GM21529 (cell line): ENCODE data around the gene PASK.
"Not testable (repeated sequence)": the region's sequence is repeated elsewhere in the genome, so short reads cannot be mapped to it uniquely, and the experiment has no call there.

Experiments
- ATAC-seq: cut with Tn5 transposase; IDR thresholded peaks from one replicate; pipeline ENCODE4 v1.9.1; 2021; ENCODE audit not compliant: unreplicated experiment

The PASK gene

DNA sequence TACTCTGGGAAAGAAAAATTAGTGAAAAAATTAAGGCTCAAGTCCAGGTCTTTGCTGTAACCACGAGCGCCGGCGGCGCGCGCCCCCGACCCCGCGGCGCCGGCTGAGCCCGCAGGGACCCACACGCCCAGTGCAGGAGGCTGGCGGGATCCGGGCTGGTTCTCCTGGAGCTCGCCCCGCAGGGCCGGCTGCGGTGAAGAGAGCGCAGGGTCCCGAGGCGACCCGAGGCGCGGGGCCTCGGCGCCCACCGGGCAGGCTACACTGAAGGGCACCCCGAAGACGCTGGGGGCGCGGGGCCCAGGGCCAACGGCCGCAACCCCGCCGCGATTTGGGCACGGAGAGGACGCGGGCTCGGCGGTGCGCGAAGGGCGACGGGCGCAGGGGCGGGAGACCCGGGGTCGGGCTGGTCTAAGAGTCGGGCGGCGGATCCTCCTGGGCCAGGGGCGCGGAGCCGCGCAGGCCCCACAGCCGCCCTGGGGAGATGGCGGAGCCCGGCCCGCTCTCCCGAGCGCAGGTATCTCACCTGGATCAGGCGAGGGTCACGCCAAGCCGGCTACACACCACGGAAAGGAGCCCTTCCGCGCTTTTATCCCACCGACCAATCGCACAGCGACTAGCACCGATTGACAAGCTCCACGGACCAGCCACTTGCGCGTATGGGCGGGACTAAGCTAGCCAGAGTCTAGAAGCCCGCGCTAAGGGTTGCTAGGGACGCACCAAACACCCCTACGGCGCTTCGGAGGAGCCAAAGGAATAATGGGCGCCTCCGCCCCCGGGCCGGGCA lies at the start of gene PASK:
Gene PASK (minus strand): TSS at position 582 of the 784 bp plus-strand sequence. CDS start 6,440 bp downstream, outside the sequence.
- ATAC-seq = peak; percentile 77

GRCh38 chr2:241198381-241199279 lies 49.4 kb upstream of the PASK start:
- ATAC-seq = no peak

GRCh38 chr2:241197947-241198346 lies 48.7 kb upstream of the PASK start:
- no peak for ATAC-seq

DNA sequence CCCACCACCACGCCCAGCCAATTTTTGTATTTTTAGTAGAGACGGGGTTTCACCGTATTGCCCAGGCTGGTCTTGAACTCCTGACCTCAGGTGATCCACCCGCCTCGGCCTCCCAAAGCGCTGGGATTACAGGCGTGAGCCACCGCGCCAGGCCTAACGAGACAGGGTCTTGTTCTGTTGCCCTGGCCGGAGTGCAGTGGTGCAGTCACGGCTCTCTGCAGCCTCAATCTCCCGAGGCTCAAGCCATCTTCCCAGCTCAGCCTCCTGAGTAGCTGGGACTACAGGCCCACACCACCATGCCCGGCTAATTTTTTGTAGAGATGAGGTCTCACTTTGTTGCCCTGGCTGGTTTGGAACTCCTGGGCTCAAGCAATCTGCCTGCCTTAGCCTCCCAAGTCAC lies 48.0 kb upstream of the PASK start:
- not testable (repeated sequence) for ATAC-seq

DNA sequence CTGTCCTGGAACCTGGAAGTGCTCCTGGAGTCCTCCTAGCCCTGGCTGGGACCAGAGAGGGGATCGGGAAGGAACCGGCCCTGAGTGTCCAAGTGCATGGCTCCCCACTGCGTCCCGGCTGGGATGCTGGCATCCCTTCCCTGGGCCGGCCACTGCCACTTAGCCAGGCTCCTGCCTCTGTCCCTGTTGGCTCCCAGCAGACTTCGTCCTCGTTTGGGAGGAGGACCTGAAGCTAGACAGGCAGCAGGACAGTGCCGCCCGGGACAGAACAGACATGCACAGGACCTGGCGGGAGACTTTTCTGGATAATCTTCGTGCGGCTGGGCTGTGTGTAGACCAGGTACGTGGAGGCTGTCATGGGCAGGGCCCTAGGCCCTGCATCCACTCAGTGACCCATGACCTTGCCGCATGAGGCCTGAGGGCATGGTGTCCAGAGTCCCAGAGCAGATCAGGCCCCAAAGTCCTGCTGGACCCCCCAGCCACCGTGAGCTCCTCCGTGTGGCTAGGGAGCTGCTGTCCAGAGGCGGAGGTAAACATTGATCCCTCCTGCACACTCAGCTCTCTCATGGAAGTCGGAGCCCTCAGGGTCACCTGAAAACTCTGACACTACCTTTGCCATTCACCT lies 46.3 kb upstream of the PASK start:
- ATAC-seq = no peak

- ATAC-seq = no peak
These were observed 45.5 kb upstream of the PASK start for GRCh38 chr2:241194811-241195210.

GRCh38 chr2:241193271-241193670 lies 44.0 kb upstream of the PASK start:
- ATAC-seq = no peak

- ATAC-seq = no peak
These were observed 41.8 kb upstream of the PASK start for GRCh38 chr2:241191081-241191480.

DNA sequence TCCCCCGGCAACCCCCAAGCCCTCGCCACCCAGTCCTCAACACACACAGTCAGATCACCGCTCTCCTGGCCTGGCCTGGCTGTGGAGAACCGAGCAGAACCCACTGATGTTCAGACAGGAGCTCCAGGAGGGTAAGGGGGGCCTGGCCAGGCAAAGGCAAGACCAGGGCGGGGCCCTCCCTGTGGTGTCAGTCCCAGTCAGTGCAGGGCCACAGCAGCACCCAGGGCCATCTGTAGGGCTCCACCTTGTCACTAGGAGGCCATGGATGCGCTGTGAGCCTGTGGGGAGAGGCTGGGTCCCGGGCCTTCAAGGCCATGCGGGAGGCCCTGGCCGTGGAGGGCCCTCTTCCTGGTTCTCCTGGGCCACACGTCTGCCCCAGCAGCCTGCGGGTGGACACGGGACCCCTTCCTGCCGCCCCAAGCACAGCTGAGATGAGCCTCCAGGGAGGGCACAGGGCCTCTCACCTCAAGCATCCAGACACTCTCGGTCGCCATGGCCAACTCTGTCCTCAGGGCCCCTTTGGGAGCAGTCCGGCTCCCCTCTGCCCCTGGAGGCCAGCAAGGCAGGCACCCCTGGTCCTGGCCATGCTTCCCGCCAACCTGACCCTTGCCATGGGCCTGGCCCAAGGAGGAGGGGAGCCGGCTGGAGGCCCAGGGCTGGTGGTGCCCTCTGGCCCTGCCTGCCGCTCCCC lies 41.2 kb upstream of the PASK start:
- ATAC-seq = no peak

DNA sequence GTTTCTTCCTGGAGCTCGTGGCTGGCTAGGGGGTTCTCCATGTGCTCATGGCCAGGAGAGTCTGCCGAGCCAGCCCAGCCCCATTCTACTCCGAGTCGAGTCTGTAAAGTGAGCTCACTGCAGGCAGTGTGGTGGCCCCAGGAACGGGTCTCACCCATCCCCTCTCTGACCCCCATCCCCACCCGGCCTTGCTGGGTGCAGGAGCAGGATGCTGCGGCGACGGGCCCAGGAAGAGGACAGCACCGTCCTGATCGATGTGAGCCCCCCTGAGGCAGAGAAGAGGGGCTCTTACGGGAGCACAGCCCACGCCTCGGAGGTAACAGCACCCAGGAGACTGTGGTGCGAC lies 40.6 kb upstream of the PASK start:
- ATAC-seq = no peak

- ATAC-seq = no peak
These were observed 40.0 kb upstream of the PASK start for GRCh38 chr2:241189093-241189855.

DNA sequence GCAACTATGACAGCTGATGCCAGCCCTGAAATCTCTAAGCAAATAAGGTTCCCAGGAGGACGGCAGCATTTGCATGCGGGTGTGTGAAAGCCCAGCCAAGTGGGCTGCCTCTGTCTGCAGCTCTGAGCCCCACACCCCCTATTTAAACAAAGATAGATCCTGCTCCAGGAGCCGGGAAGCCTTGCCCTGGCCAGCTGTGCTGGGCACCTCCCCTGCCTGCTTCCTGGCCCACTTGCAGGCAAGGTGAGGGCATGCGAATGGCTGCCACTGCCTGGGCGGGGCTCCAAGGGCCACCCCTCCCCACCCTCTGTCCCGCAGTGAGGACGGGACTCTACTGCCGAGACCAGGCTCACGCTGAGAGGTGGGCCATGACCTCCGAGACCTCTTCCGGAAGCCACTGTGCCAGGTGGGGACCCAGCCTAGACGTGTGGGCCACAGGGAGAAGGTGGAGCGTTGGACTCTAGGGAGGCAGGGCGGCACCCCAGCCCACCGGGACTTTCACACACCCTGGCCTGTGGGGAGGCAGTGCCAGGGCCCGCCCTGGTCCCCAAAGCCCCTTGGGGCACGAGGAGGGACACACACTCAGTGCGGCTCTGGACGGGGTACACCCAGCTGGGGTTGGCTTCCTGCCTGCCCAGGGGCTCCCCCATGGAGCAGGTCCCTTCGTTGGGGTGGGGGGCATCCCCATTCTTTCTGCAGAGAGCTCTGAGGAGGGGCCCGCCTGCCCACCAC lies 39.3 kb upstream of the PASK start, which contains the start of gene ANO7:
Gene ANO7 (plus strand): TSS at position 317 of the 732 bp plus-strand sequence. CDS start 1,387 bp downstream, outside the sequence.
- no peak for ATAC-seq

- no peak for ATAC-seq
These were observed 38.6 kb upstream of the PASK start for GRCh38 chr2:241187918-241188234.

GRCh38 chr2:241187101-241187917 lies 38.0 kb upstream of the PASK start:
- no peak for ATAC-seq

DNA sequence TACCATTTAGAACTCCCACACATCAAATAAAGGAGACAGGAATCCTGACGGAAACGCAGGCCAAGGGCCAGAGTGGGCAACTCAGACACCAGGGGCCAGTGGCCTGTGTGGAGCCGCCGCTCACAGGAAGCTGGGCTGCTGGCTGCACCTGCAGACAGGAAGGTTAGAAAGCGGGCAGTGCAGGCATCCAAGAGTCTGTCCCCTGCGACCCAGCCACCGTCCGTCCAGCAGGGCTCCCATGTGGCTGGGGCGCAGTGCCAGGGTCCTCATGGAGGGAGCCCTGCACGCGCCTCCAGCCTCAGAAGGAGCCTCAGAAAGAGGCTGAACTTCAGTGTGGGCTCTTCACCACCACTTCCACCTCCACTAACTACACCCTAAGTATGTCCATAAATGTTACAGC lies 36.7 kb upstream of the PASK start:
- no peak for ATAC-seq

DNA sequence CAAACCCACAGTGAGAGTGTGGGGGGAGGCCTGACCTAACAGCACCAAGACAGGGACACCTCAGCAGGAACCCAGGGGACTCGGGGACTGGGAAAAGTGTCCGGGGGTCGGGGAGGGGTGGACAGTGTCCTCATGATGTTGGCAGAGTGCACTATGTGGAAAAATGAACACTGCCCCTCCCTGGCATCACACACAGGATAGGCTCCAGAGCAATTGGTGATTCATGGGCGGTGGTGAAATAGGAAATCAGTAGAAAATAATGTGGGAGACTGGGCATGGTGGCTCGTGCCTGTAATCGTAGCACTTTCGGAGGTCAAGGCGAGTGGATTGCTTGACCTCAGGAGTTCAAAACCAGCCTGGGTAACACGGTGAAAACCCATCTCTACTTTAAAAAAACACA lies 35.6 kb upstream of the PASK start:
- no peak for ATAC-seq

- no peak for ATAC-seq
These were observed 33.9 kb upstream of the PASK start for GRCh38 chr2:241183221-241183620.

GRCh38 chr2:241182531-241183133 lies 33.4 kb upstream of the PASK start:
- no peak for ATAC-seq
